Endothelial cell of umbilical vein (primary cell): Measurements from ENCODE around the gene NOX5. TPM values are rescaled to one million over a fixed set of nuclear protein-coding genes. Genes with fewer than 3 reads are reported as not detected.

ENCODE experiments used
- BruUV-seq: library from RNA; stranded (reverse); fragments of 400-500 nt; replicated peaks from 2 replicates; lab custom pipeline; 2021; lab: Mats Ljungman, UMichigan
- CTCF ChIA-PET: fragments of 300-600, 350-600 bp; sonication (Branson Sonifier 250); formaldehyde crosslinking; loops from one replicate; lab custom pipeline; 2021; ENCODE audit warnings: antibody characterized with exemption, inconsistent platforms; lab: Charles Lee
- POLR2A ChIA-PET: fragments of 300-600, 350-600 bp; sonication (Branson Sonifier 250); formaldehyde crosslinking; loops from one replicate; lab custom pipeline; 2021; ENCODE audit warnings: antibody characterized with exemption, inconsistent platforms; lab: Charles Lee
- DNase-seq: peaks from one replicate; pipeline ENCODE4 v3.0.0-alpha.2; 2011; ENCODE audit warnings: low read depth, low spot score
- FAIRE-seq: peaks from 2 replicates; lab custom pipeline; 2011; peaks lifted over from hg19 to GRCh38; lab: Jason Lieb, UNC
- H2AFZ ChIP-seq: 2 replicates; pipeline ENCODE4 v1.6.0; 2012; ENCODE audit warnings: low read depth, low read length, control low read depth, inconsistent platforms
- H3K27ac ChIP-seq: 2 replicates; pipeline ENCODE4 v1.5.1; 2011; ENCODE audit warnings: low read depth, mild to moderate bottlenecking, control low read depth, low read length, moderate library complexity; ENCODE audit not compliant: insufficient read depth
- H3K27me3 ChIP-seq, 2 experiments: 2 replicates each; pipeline versions ENCODE4 v1.6.0 to v1.6.1; 2011; ENCODE audit warnings: low read length in 2 of 2, mixed read lengths in 1 of 2; ENCODE audit not compliant: control insufficient read depth in 2 of 2, insufficient read depth in 2 of 2
- H3K36me3 ChIP-seq, 2 experiments: 2 replicates in 1 of 2; 3 replicates in 1 of 2; pipeline ENCODE4 v1.5.1; 2011; ENCODE audit warnings: low read length in 2 of 2, mild to moderate bottlenecking in 1 of 2, moderate library complexity in 1 of 2; ENCODE audit not compliant: control insufficient read depth in 2 of 2, insufficient read depth in 2 of 2; ENCODE audit errors: extremely low read depth in 1 of 2
- H3K4me1 ChIP-seq: 3 replicates; pipeline ENCODE4 v1.5.1; 2011; ENCODE audit warnings: mild to moderate bottlenecking, low read length; ENCODE audit not compliant: control insufficient read depth, insufficient read depth; ENCODE audit errors: extremely low read depth
- H3K4me2 ChIP-seq: 2 replicates; pipeline ENCODE4 v1.6.1; 2011; ENCODE audit warnings: low read length, control low read depth, mixed read lengths; ENCODE audit not compliant: insufficient read depth
- H3K4me3 ChIP-seq, 3 experiments: fragments of 200-600 bp in 1 of 3; sonication (generic), shearing (Covaris generic) in 1 of 3; replicated peaks in 1 of 3; 2 replicates each; pipeline ENCODE4 v1.5.1; 2011 to 2016; ENCODE audit warnings: control low read depth in 3 of 3, low read length in 3 of 3, mild to moderate bottlenecking in 2 of 3, inconsistent platforms in 1 of 3, low read depth in 1 of 3, moderate library complexity in 1 of 3; ENCODE audit not compliant: insufficient read depth in 1 of 3
- H3K79me2 ChIP-seq: 2 replicates; pipeline ENCODE4 v1.6.0; 2012; ENCODE audit warnings: low read length, inconsistent platforms; ENCODE audit not compliant: control insufficient read depth, insufficient read depth
- H3K9ac ChIP-seq: replicated peaks from 2 replicates; pipeline ENCODE3; 2011; ENCODE audit warnings: low read length, control low read depth; ENCODE audit not compliant: insufficient read depth; ENCODE audit errors: extremely low read depth
- H3K9me1 ChIP-seq: replicated peaks from 3 replicates; pipeline ENCODE4 v1.6.0; 2011; ENCODE audit warnings: mild to moderate bottlenecking, low read length; ENCODE audit not compliant: control insufficient read depth, insufficient read depth; ENCODE audit errors: extremely low read depth
- H3K9me3 ChIP-seq: replicated peaks from 2 replicates; pipeline ENCODE4 v1.5.1; 2012; ENCODE audit warnings: low read length, inconsistent platforms; ENCODE audit not compliant: control insufficient read depth, insufficient read depth
- H4K20me1 ChIP-seq: replicated peaks from 2 replicates; pipeline ENCODE3; 2011; ENCODE audit warnings: mild to moderate bottlenecking, low read length; ENCODE audit not compliant: control insufficient read depth, insufficient read depth; ENCODE audit errors: extremely low read depth
- EZH2 ChIP-seq: IDR thresholded peaks from 2 replicates; pipeline ENCODE4 v1.6.1; 2012; ENCODE audit warnings: borderline replicate concordance, low read depth, mild to moderate bottlenecking, moderate library complexity, low read length, inconsistent platforms; ENCODE audit not compliant: severe bottlenecking
- FOS ChIP-seq: IDR thresholded peaks from 2 replicates; pipeline ENCODE4 v1.6.1; 2011; ENCODE audit warnings: mild to moderate bottlenecking, low read length, moderate library complexity, borderline replicate concordance; ENCODE audit not compliant: insufficient read depth
- GATA2 ChIP-seq: IDR thresholded peaks from 2 replicates; pipeline ENCODE4 v1.7.0; 2011; ENCODE audit warnings: low read depth, mild to moderate bottlenecking, moderate library complexity, mixed read lengths, low read length; ENCODE audit not compliant: insufficient read length, insufficient read depth
- MYC ChIP-seq: IDR thresholded peaks from one replicate; pipeline ENCODE4 v1.6.1; 2011; ENCODE audit warnings: mild to moderate bottlenecking, low read depth, low read length
- POLR2A ChIP-seq: IDR thresholded peaks from 2 replicates; pipeline ENCODE4 v1.6.1; 2012; ENCODE audit warnings: low read depth, mild to moderate bottlenecking, control low read depth, low read length
- POLR2AphosphoS5 ChIP-seq: IDR thresholded peaks from 2 replicates; pipeline ENCODE4 v1.6.1; 2012; ENCODE audit warnings: low read depth, mild to moderate bottlenecking, control low read depth, low read length, moderate library complexity; ENCODE audit not compliant: insufficient read depth
- dilution Hi-C: fragments of 300-500 bp; cut with MboI; formaldehyde crosslinking; loops from one replicate; pipeline ENCODE4 v1.15.0; 2019; ENCODE audit warnings: low sequenced_read_pairs; ENCODE audit not compliant: extremely low pct_ligation_motif_present
- intact Hi-C: fragments of 100-400 bp; cut with micrococcal nuclease; formaldehyde crosslinking; loops from one replicate; pipeline ENCODE4 v1.10.0; 2022
- polyA plus RNA-seq, 4 experiments: library from polyadenylated mRNA; depleted of rRNA in 3 of 4; stranded (reverse) in 3 of 4; unstranded in 1 of 4; fragments of >200 nt; gene quantifications; 2 replicates each; pipeline versions ENCODE4 v1.2.1 to v1.2.3, GENCODE V29; 2011 to 2012; ENCODE audit warnings: missing spikeins in 1 of 4
- total RNA-seq: library from RNA; stranded (reverse); gene quantifications from 2 replicates; pipeline ENCODE4 v1.2.3, GENCODE V29; 2021
- TF ChIP-seq, protein P1 (sequence below): IDR thresholded peaks from 2 replicates; pipeline ENCODE4 v1.6.1; 2011; ENCODE audit not compliant: insufficient read depth, insufficient read length
- TF ChIP-seq, protein P2 (sequence below), 2 donors: IDR thresholded peaks; 1 replicate in 1 of 2; 2 replicates in 1 of 2; pipeline ENCODE4 v1.5.1; 2011; ENCODE audit warnings: low read length in 2 of 2, mild to moderate bottlenecking in 2 of 2, moderate library complexity in 2 of 2, control low read depth in 1 of 2, inconsistent platforms in 1 of 2, low read depth in 1 of 2; ENCODE audit not compliant: insufficient read depth in 1 of 2; ENCODE audit errors: extremely low read depth in 1 of 2

Gene NOX5
- total and polyA plus RNA-seq, 2 donors (not counting 3 experiments of a cell fraction or from before 2014, with no cell fraction given) = 0.08 TPM; not detected in 1

DNA sequence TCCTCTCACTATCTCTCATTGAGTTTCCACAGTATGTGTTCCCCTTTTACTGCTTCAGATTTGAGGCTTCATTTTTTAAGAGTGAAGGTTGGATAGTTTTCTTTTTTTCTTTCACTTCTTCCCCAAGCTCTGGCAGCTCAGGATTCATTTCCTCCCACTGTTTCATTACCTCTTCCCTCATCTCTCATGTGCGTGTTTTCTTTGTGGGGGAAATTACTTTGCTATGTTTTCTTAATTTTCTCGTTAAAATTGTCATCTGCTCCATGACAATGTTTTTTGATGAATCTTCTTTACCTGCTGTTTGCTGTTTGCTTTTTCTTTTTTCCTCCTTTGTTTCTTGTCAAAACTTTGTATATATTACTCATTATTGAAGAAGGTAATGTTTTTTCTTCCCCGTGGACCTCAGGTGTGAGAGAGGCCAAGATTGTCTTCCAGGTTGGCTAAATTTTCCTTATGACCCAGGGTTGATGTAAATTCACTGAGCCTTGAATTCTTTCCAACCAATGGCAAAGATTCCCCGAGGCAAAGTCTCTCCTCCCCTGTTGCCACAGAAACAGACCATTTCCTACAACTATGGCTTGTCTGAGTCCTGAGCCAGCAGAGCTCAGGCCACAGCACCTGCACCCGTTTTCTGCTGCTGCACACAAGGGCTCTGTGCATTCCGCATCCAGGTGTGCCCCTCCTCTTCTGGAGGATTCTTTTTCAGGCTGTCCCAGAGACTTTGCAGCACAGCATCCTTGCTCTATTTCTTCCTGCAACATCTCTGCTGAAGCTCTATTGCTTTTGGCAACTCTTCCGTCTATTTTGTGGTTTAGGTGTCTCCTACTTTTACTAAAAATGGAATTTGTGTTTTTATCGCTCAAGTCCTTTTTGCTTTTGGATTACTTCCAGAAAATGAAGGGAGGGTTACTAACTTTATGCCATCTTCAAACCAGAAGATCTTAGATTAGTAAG is 66.1 kb downstream of the NOX5 start:
- no peaks in the 10 kb centered on the region for H3K9me1 ChIP-seq
- intact Hi-C loops (loop anchor here (1.0 to 5.0 kb wide), 4 partner anchors 12 to 318 kb away; partner anchors contain the start of gene GLCE), dilution Hi-C loops (no loop called here)
- TF ChIP-seq, protein P1, sequence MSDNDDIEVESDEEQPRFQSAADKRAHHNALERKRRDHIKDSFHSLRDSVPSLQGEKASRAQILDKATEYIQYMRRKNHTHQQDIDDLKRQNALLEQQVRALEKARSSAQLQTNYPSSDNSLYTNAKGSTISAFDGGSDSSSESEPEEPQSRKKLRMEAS = no peak
- no peak for TF ChIP-seq GATA2
- TF ChIP-seq MYC = no peak
- TF ChIP-seq, protein P2, sequence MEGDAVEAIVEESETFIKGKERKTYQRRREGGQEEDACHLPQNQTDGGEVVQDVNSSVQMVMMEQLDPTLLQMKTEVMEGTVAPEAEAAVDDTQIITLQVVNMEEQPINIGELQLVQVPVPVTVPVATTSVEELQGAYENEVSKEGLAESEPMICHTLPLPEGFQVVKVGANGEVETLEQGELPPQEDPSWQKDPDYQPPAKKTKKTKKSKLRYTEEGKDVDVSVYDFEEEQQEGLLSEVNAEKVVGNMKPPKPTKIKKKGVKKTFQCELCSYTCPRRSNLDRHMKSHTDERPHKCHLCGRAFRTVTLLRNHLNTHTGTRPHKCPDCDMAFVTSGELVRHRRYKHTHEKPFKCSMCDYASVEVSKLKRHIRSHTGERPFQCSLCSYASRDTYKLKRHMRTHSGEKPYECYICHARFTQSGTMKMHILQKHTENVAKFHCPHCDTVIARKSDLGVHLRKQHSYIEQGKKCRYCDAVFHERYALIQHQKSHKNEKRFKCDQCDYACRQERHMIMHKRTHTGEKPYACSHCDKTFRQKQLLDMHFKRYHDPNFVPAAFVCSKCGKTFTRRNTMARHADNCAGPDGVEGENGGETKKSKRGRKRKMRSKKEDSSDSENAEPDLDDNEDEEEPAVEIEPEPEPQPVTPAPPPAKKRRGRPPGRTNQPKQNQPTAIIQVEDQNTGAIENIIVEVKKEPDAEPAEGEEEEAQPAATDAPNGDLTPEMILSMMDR (IDR thresholded peaks at IDR 0.05; ENCODE audit: extremely low read depth in 1 of 2, insufficient read depth in 1 of 2, low read depth in 1 of 2, low read length in 2 of 2) = no peak
- TF ChIP-seq FOS = no peak
- no peak for TF ChIP-seq POLR2A
- no peak for TF ChIP-seq EZH2
- no peak for TF ChIP-seq POLR2AphosphoS5
- H3K27me3 ChIP-seq = no peaks in the 10 kb centered on the region
- CTCF ChIA-PET = interaction anchor here (0.6 to 2.5 kb wide), 15 partner anchors 8 to 186 kb away, joined by 3 to 18 read pairs (median 4); partner anchors contain the start of gene GLCE
- H3K79me2 ChIP-seq = no peaks in the 10 kb centered on the region
- FAIRE-seq (peak; percentile 26), DNase-seq (peak; percentile 72)
- H3K9me3 ChIP-seq = no peaks in the 10 kb centered on the region
- peaks cover 34% of the 10 kb centered on the region for H3K4me1 ChIP-seq
- peak overlapping the region; percentile 68 for H3K4me2 ChIP-seq
- H2AFZ ChIP-seq = peak overlapping the region; percentile 84
- H3K27ac ChIP-seq = peak overlapping the region; percentile 95
- no peak overlapping the region for H3K4me3 ChIP-seq
- H4K20me1 ChIP-seq = no peaks in the 10 kb centered on the region
- POLR2A ChIA-PET = interaction anchor here (0.7 to 2.0 kb wide), 3 partner anchors 74 to 85 kb away, joined by 3 to 12 read pairs (median 11); partner anchors contain the start of gene GLCE
- BruUV-seq = no TSS peak
- H3K9ac ChIP-seq = peak overlapping the region; percentile 64
- no peaks in the 10 kb centered on the region for H3K36me3 ChIP-seq
